ENCODE data around the gene OSBPL2. TPM values are rescaled to one million over a fixed set of nuclear protein-coding genes. Genes with fewer than 3 reads are reported as not detected.

The OSBPL2 gene
- total RNA-seq, 2 experiments from 2014 or later, result 23.6 to 24.3 TPM

DNA sequence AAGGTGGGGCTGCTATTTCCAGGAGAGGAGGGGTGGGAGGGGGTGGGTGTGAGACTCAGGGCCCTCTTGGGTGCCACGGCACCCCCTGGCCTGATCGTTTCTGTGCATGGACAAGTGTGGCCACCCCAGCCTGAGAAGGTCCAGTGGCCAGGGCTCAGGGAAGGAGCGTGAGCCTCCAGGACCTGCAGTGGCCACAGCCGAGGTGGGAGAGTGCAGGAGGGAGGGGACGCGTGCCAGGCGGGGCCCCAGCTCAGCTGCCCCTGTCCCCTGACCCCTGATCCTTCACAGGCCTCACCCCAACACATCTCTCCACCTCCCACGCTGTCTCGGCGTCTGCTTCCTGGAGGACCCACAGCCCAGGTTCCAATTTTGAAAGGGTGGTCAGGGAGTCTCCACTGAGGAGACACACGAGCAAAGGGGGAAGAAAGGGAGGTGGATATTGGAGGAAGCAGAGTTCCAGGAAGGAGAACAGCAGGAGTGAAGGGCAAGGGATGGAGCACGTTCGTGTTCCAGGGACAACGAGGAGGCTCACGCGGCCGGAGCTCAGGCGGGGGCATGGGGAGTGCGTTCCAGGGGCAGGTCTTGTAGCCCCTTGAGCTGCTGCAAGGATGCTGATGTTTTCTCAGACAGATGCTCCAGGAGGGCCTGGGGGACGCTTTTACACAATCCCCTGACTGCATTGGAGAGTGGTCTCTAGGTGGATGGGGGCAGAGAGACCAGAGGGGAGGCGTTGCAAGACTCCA is 14.0 kb upstream of the OSBPL2 start:
- H3K36me3 Mint-ChIP-seq (ENCODE audit: low read depth), result no peaks in the 10 kb centered on the region
- no peak for ATAC-seq
- no peaks in the 10 kb centered on the region for H3K9me3 Mint-ChIP-seq
- TF ChIP-seq CTCF (IDR thresholded peaks at IDR 0.05), result no peak
- no peak for DNase-seq
- no peaks in the 10 kb centered on the region for H3K4me1 Mint-ChIP-seq (ENCODE audit: low read depth)
- intact Hi-C loops (cut with micrococcal nuclease), result no loop called here
- H3K27ac Mint-ChIP-seq, result no peak overlapping the region
- POLR2A ChIA-PET, result no interaction called here
- H3K27me3 Mint-ChIP-seq, result peaks cover 29% of the 10 kb centered on the region
- CTCF ChIA-PET, result no interaction called here
- H3K4me3 Mint-ChIP-seq, result no peak overlapping the region

DNA sequence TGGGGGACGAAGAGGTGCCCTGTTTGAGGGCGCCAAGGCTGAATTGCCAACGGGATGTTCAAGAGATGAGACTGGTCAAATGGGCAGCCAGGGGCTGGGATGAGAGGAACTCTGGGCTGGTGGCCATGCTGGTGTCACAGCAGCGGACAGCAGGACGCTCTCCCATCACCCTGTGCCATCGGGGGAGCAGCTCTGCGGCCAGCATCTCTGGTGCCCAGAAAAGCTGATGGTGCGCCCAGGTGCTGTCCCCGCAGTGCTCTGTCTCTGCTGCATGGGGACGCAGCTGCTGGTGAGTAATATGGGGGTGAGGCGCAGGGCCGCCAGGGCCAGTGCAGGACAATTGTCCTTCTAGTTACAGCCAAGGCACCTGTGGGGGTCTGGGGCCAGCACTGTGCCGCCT is 13.3 kb upstream of the OSBPL2 start:
- TF ChIP-seq CTCF (IDR thresholded peaks at IDR 0.05), result no peak
- intact Hi-C loops (cut with micrococcal nuclease), result no loop called here
- ATAC-seq, result no peak
- CTCF ChIA-PET, result no interaction called here
- Mint-ChIP-seq H3K27ac (no peak overlapping the region), H3K27me3 (peaks cover 29% of the 10 kb centered on the region), H3K9me3 (no peaks in the 10 kb centered on the region), H3K36me3 (ENCODE audit: low read depth) (no peaks in the 10 kb centered on the region), H3K4me1 (ENCODE audit: low read depth) (no peaks in the 10 kb centered on the region), H3K4me3 (no peak overlapping the region)
- POLR2A ChIA-PET, result no interaction called here
- DNase-seq, result no peak

GRCh38 chr20:62225820-62226635 is 12.3 kb upstream of the OSBPL2 start:
- H3K27ac Mint-ChIP-seq, result no peak overlapping the region
- ATAC-seq (no peak), DNase-seq (no peak)
- ChIA-PET CTCF (no interaction called here), POLR2A (no interaction called here)
- no peaks in the 10 kb centered on the region for H3K36me3 Mint-ChIP-seq (ENCODE audit: low read depth)
- TF ChIP-seq CTCF (IDR thresholded peaks at IDR 0.05), result no peak
- H3K27me3 Mint-ChIP-seq, result peaks cover 26% of the 10 kb centered on the region
- intact Hi-C loops (cut with micrococcal nuclease), result no loop called here
- H3K4me3 Mint-ChIP-seq, result no peak overlapping the region
- no peaks in the 10 kb centered on the region for H3K4me1 Mint-ChIP-seq (ENCODE audit: low read depth)
- no peaks in the 10 kb centered on the region for H3K9me3 Mint-ChIP-seq

GRCh38 chr20:62226707-62227590 is 11.4 kb upstream of the OSBPL2 start:
- CTCF ChIA-PET, result no interaction called here
- H3K27ac Mint-ChIP-seq, result no peak overlapping the region
- H3K27me3 Mint-ChIP-seq, result peaks cover 19% of the 10 kb centered on the region
- H3K36me3 Mint-ChIP-seq (ENCODE audit: low read depth), result no peaks in the 10 kb centered on the region
- no peak for DNase-seq
- no peak for TF ChIP-seq CTCF (IDR thresholded peaks at IDR 0.05)
- H3K4me3 Mint-ChIP-seq, result no peak overlapping the region
- ATAC-seq, result no peak
- no peaks in the 10 kb centered on the region for H3K4me1 Mint-ChIP-seq (ENCODE audit: low read depth)
- POLR2A ChIA-PET, result no interaction called here
- H3K9me3 Mint-ChIP-seq, result no peaks in the 10 kb centered on the region
- intact Hi-C loops (cut with micrococcal nuclease), result no loop called here

All from activated CD8-positive, alpha-beta T cell treated with anti-CD3 and anti-CD28 coated beads for 36 hours (primary cell).